Hepatocyte (in vitro differentiated cells): ENCODE measurements around the gene CD86.

Source experiments
- EZH2 ChIP-seq: fragments of 200-600 bp; sonication (generic); IDR thresholded peaks from 2 replicates; pipeline ENCODE4 v1.6.1; 2016; ENCODE audit warnings: antibody characterized with exemption, mild to moderate bottlenecking, borderline replicate concordance
- EZH2phosphoT487 ChIP-seq: fragments of 200-600 bp; sonication (generic); IDR thresholded peaks from one replicate; pipeline ENCODE4 v1.6.1; 2018; ENCODE audit warnings: antibody characterized with exemption, mild to moderate bottlenecking, low read depth, moderate library complexity; ENCODE audit not compliant: unreplicated experiment, severe bottlenecking
- TF ChIP-seq, protein P1 (sequence below): fragments of 200-600 bp; sonication (generic); IDR thresholded peaks from 2 replicates; pipeline ENCODE4 v1.5.1; 2016; ENCODE audit warnings: antibody characterized with exemption, mild to moderate bottlenecking; ENCODE audit not compliant: poor library complexity

DNA sequence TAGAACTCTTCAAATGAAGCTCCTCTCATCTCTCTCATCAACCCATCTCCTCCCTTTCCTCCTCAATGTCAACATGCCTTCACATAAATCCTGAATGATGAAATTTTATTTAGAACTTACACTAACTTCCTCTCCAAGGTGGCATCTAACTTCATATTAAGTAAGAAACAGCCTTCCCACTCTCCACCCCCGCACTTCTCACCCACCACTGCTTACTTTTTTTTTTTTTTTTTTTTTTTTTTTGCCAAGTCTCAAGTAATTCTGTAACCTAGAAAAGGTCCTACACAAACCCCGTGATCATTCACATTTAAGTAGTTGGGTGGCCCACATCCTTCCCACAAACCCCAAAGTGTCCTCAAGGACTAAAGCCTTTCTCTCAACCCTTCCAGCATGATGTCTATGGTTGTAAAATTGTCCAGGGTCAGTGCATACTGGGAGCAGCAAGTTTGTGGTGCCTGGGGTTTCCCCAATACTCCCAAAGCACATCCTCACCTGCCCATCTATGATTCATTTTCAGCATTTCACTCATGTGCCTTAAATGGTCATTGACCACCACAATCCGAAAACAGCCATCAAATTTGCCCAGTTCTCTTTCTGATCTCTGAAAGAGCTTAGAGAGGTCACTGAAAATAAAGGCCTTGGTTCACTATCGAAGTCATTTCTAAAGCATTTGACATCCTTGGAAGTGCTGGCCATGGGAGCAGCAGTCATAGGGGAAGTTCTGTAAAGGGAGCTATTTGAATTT, 47.2 kb downstream of the CD86 start:
- TF ChIP-seq EZH2phosphoT487 = no peak
- TF ChIP-seq, protein P1, sequence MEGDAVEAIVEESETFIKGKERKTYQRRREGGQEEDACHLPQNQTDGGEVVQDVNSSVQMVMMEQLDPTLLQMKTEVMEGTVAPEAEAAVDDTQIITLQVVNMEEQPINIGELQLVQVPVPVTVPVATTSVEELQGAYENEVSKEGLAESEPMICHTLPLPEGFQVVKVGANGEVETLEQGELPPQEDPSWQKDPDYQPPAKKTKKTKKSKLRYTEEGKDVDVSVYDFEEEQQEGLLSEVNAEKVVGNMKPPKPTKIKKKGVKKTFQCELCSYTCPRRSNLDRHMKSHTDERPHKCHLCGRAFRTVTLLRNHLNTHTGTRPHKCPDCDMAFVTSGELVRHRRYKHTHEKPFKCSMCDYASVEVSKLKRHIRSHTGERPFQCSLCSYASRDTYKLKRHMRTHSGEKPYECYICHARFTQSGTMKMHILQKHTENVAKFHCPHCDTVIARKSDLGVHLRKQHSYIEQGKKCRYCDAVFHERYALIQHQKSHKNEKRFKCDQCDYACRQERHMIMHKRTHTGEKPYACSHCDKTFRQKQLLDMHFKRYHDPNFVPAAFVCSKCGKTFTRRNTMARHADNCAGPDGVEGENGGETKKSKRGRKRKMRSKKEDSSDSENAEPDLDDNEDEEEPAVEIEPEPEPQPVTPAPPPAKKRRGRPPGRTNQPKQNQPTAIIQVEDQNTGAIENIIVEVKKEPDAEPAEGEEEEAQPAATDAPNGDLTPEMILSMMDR = no peak
- no peak for TF ChIP-seq EZH2
